ENCODE results near the gene PBXIP1.

PBXIP1 gene

GRCh38 chr1:154906621-154907081 is 49.2 kb downstream of the PBXIP1 start:
- Histone ChIP-seq H3K27me3 (ENCODE audit: low read depth, low read length) (no peaks in the 10 kb centered on the region), H3K4me1 (ENCODE audit: low read length) (no peaks in the 10 kb centered on the region), H3K27ac (ENCODE audit: low read length) (no peak overlapping the region), H3K4me3 (ENCODE audit: low read length) (no peak overlapping the region), H3K79me2 (ENCODE audit: low read length) (no peaks in the 10 kb centered on the region), H3K9me3 (ENCODE audit: insufficient read depth, low read length) (peaks cover 3% of the 10 kb centered on the region), H3K4me2 (ENCODE audit: low read length) (no peak overlapping the region), H4K20me1 (ENCODE audit: insufficient read depth, low read length) (no peaks in the 10 kb centered on the region), H2AFZ (ENCODE audit: low read depth, low read length) (no peak overlapping the region), H3K9ac (ENCODE audit: low read length) (no peak overlapping the region), H3K36me3 (replicated peaks; ENCODE audit: low read depth, low read length) (no peaks in the 10 kb centered on the region)
- TF ChIP-seq CTCF (IDR thresholded peaks at IDR 0.05; ENCODE audit: low read depth, low read length) (peak; percentile 45), EZH2phosphoT487 (IDR thresholded peaks at IDR 0.05; ENCODE audit: low read depth) (no peak)

GRCh38 chr1:154902938-154903566 is 52.8 kb downstream of the PBXIP1 start:
- Histone ChIP-seq H3K79me2 (ENCODE audit: low read length) (no peaks in the 10 kb centered on the region), H3K36me3 (replicated peaks; ENCODE audit: low read depth, low read length) (no peaks in the 10 kb centered on the region), H3K9ac (ENCODE audit: low read length) (no peak overlapping the region), H3K4me1 (ENCODE audit: low read length) (no peaks in the 10 kb centered on the region), H3K27me3 (ENCODE audit: low read depth, low read length) (no peaks in the 10 kb centered on the region), H2AFZ (ENCODE audit: low read depth, low read length) (no peak overlapping the region), H3K4me3 (ENCODE audit: low read length) (no peak overlapping the region), H3K27ac (ENCODE audit: low read length) (no peak overlapping the region), H4K20me1 (ENCODE audit: insufficient read depth, low read length) (no peaks in the 10 kb centered on the region), H3K4me2 (ENCODE audit: low read length) (no peak overlapping the region), H3K9me3 (ENCODE audit: insufficient read depth, low read length) (no peaks in the 10 kb centered on the region; the same call in 1 of the 2 replicates)
- no peak for TF ChIP-seq EZH2phosphoT487 (IDR thresholded peaks at IDR 0.05; ENCODE audit: low read depth)
- TF ChIP-seq CTCF (IDR thresholded peaks at IDR 0.05; ENCODE audit: low read depth, low read length) = no peak

GRCh38 chr1:154901591-154901990 is 54.3 kb downstream of the PBXIP1 start:
- Histone ChIP-seq H4K20me1 (ENCODE audit: insufficient read depth, low read length) (no peaks in the 10 kb centered on the region), H3K79me2 (ENCODE audit: low read length) (no peaks in the 10 kb centered on the region), H2AFZ (ENCODE audit: low read depth, low read length) (no peak overlapping the region), H3K4me2 (ENCODE audit: low read length) (no peak overlapping the region), H3K27ac (ENCODE audit: low read length) (no peak overlapping the region), H3K27me3 (ENCODE audit: low read depth, low read length) (no peaks in the 10 kb centered on the region), H3K9ac (ENCODE audit: low read length) (no peak overlapping the region), H3K9me3 (ENCODE audit: insufficient read depth, low read length) (no peaks in the 10 kb centered on the region), H3K4me3 (ENCODE audit: low read length) (no peak overlapping the region), H3K36me3 (replicated peaks; ENCODE audit: low read depth, low read length) (no peaks in the 10 kb centered on the region), H3K4me1 (ENCODE audit: low read length) (no peaks in the 10 kb centered on the region)
- TF ChIP-seq EZH2phosphoT487 (IDR thresholded peaks at IDR 0.05; ENCODE audit: low read depth) (no peak), CTCF (IDR thresholded peaks at IDR 0.05; ENCODE audit: low read depth, low read length) (no peak)

DNA sequence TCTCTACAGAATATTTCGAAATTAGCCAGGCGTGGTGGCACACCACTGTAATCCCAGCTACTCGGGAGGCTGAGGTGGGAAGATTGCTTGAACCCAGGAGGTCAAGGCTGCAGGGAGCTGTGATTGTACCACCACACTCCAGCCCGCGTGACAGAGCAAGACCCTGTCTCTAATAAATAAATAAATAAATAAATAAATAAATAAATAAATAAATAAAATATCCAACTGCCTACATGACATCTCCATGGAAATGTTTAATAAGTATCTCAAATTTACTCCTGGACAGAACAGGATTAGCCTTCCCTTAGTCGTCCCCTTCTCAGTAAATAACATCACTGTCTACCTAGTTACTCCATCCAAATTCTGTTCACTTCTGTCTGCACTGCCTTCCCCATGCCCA is 56.9 kb downstream of the PBXIP1 start:
- Histone ChIP-seq H3K4me2 (ENCODE audit: low read length) (no peak overlapping the region), H3K9ac (ENCODE audit: low read length) (no peak overlapping the region), H3K27me3 (ENCODE audit: low read depth, low read length) (peaks cover 7% of the 10 kb centered on the region; the same call in 1 of the 2 replicates), H3K4me1 (ENCODE audit: low read length) (no peaks in the 10 kb centered on the region), H3K27ac (ENCODE audit: low read length) (no peak overlapping the region), H4K20me1 (ENCODE audit: insufficient read depth, low read length) (no peaks in the 10 kb centered on the region), H3K36me3 (replicated peaks; ENCODE audit: low read depth, low read length) (no peaks in the 10 kb centered on the region), H2AFZ (ENCODE audit: low read depth, low read length) (no peak overlapping the region), H3K79me2 (ENCODE audit: low read length) (no peaks in the 10 kb centered on the region), H3K9me3 (ENCODE audit: insufficient read depth, low read length) (no peaks in the 10 kb centered on the region), H3K4me3 (ENCODE audit: low read length) (no peak overlapping the region)
- no peak for TF ChIP-seq EZH2phosphoT487 (IDR thresholded peaks at IDR 0.05; ENCODE audit: low read depth)
- TF ChIP-seq CTCF (IDR thresholded peaks at IDR 0.05; ENCODE audit: low read depth, low read length) = no peak

Data from OCI-LY3 (cell line).